ENCODE results near the gene NAALADL2. TPM values are rescaled to one million over a fixed set of nuclear protein-coding genes. Genes with fewer than 3 reads are reported as not detected.

Gene NAALADL2
- polyA plus RNA-seq, 1 donor from 2014 or later = 1.6 TPM

GRCh38 chr3:175386630-175387029, 527.5 kb downstream of the NAALADL2 start:
- no peaks in the 10 kb centered on the region for H4K20me1 ChIP-seq (ENCODE audit: insufficient read depth)
- TF ChIP-seq TAF1 (IDR thresholded peaks at IDR 0.05; ENCODE audit: low read depth) = no peak
- no peak for TF ChIP-seq REST (IDR thresholded peaks at IDR 0.05; ENCODE audit: borderline replicate concordance)
- no peak for TF ChIP-seq CTCF (IDR thresholded peaks at IDR 0.05; ENCODE audit: poor library complexity, severe bottlenecking)
- TF ChIP-seq POLR2AphosphoS5 (IDR thresholded peaks at IDR 0.05) = no peak
- TF ChIP-seq SMC3 (conservative IDR thresholded peaks at IDR 0.05; ENCODE audit: poor library complexity) = no peak
- no peaks in the 10 kb centered on the region for H3K9me3 ChIP-seq (ENCODE audit: low read length)
- no peak overlapping the region for H3K4me3 ChIP-seq (ENCODE audit: low read length)
- no peaks in the 10 kb centered on the region for H3K36me3 ChIP-seq (ENCODE audit: insufficient read depth, low read length)
- H3K9me2 ChIP-seq (ENCODE audit: insufficient read depth, low read length) = no peaks in the 10 kb centered on the region
- H3K79me2 ChIP-seq (replicated peaks; ENCODE audit: insufficient read depth, low read length) = no peaks in the 10 kb centered on the region
- H3K9ac ChIP-seq (ENCODE audit: low read length) = no peak overlapping the region
- no peak overlapping the region for H3K27ac ChIP-seq (ENCODE audit: low read length)
- H2AFZ ChIP-seq (ENCODE audit: low read depth, low read length) = no peak overlapping the region
- H3F3A ChIP-seq (ENCODE audit: insufficient read depth, low read length, poor library complexity, severe bottlenecking) = no peaks in the 10 kb centered on the region
- no peak overlapping the region for H3K4me2 ChIP-seq (ENCODE audit: low read length)
- H3K27me3 ChIP-seq (ENCODE audit: insufficient read depth, low read depth, low read length) = no peaks in the 10 kb centered on the region

GRCh38 chr3:175389560-175389959, 530.4 kb downstream of the NAALADL2 start:
- Histone ChIP-seq H3K4me3 (ENCODE audit: low read length) (no peak overlapping the region), H2AFZ (ENCODE audit: low read depth, low read length) (no peak overlapping the region), H3K9me3 (ENCODE audit: low read length) (no peaks in the 10 kb centered on the region), H3K9ac (ENCODE audit: low read length) (no peak overlapping the region), H3F3A (ENCODE audit: insufficient read depth, low read length, poor library complexity, severe bottlenecking) (no peaks in the 10 kb centered on the region), H3K36me3 (ENCODE audit: insufficient read depth, low read length) (no peaks in the 10 kb centered on the region), H3K9me2 (ENCODE audit: insufficient read depth, low read length) (no peaks in the 10 kb centered on the region), H3K79me2 (replicated peaks; ENCODE audit: insufficient read depth, low read length) (no peaks in the 10 kb centered on the region), H4K20me1 (ENCODE audit: insufficient read depth) (no peaks in the 10 kb centered on the region), H3K27me3 (ENCODE audit: insufficient read depth, low read depth, low read length) (no peaks in the 10 kb centered on the region), H3K27ac (ENCODE audit: low read length) (no peak overlapping the region), H3K4me2 (ENCODE audit: low read length) (no peak overlapping the region)
- no peak for TF ChIP-seq MXI1 (conservative IDR thresholded peaks at IDR 0.05; ENCODE audit: poor library complexity, severe bottlenecking)
- no peak for TF ChIP-seq REST (IDR thresholded peaks at IDR 0.05; ENCODE audit: borderline replicate concordance)
- TF ChIP-seq POLR2AphosphoS5 (IDR thresholded peaks at IDR 0.05) = no peak
